Nephron progenitor cell (in vitro differentiated cells): ENCODE measurements around the gene NR1D1.

Source experiments
- DNase-seq: peaks from one replicate; pipeline ENCODE4 v3.0.0; 2021
- H3K27ac Mint-ChIP-seq: 2 replicates; pipeline ENCODE4 v1.8.0; 2021; ENCODE audit warnings: mild to moderate bottlenecking, moderate library complexity, mixed read lengths
- H3K27me3 Mint-ChIP-seq: 2 replicates; pipeline ENCODE4 v1.8.0; 2021; ENCODE audit warnings: mild to moderate bottlenecking, low read depth, mixed read lengths; ENCODE audit not compliant: poor library complexity
- H3K36me3 Mint-ChIP-seq: 2 replicates; pipeline ENCODE4 v1.8.0; 2021; ENCODE audit warnings: low read depth, mixed read lengths
- H3K4me1 Mint-ChIP-seq: 2 replicates; pipeline ENCODE4 v1.8.0; 2021; ENCODE audit warnings: mixed read lengths
- H3K4me3 Mint-ChIP-seq: 2 replicates; pipeline ENCODE4 v1.8.0; 2021; ENCODE audit warnings: mild to moderate bottlenecking, moderate library complexity, mixed read lengths
- H3K9me3 Mint-ChIP-seq: 2 replicates; pipeline ENCODE4 v1.8.0; 2021; ENCODE audit warnings: mild to moderate bottlenecking, moderate library complexity, mixed read lengths
- CTCF ChIP-seq: fragments of 200-600 bp; sonication (generic); IDR thresholded peaks from 2 replicates; pipeline ENCODE4 v1.5.0; 2021; ENCODE audit warnings: antibody characterized with exemption

Gene NR1D1

GRCh38 chr17:40086150-40087044, 14.0 kb downstream of the NR1D1 start:
- peak; percentile 74 for DNase-seq
- Mint-ChIP-seq H3K9me3 (no peaks in the 10 kb centered on the region), H3K4me3 (no peak overlapping the region), H3K27me3 (no peaks in the 10 kb centered on the region), H3K27ac (no peak overlapping the region), H3K4me1 (peaks cover 36% of the 10 kb centered on the region), H3K36me3 (peaks cover 28% of the 10 kb centered on the region)
- TF ChIP-seq CTCF: peak; percentile 74

- no peak for TF ChIP-seq CTCF
- Mint-ChIP-seq H3K4me3 (no peak overlapping the region), H3K27ac (no peak overlapping the region), H3K9me3 (no peaks in the 10 kb centered on the region), H3K27me3 (no peaks in the 10 kb centered on the region), H3K36me3 (peaks cover 28% of the 10 kb centered on the region), H3K4me1 (peaks cover 16% of the 10 kb centered on the region)
- no peak for DNase-seq
These were observed 15.9 kb downstream of the NR1D1 start for GRCh38 chr17:40084477-40084876.

- TF ChIP-seq CTCF: no peak
- H3K27ac Mint-ChIP-seq: peak overlapping the region; percentile 39
- H3K9me3 Mint-ChIP-seq: no peaks in the 10 kb centered on the region
- H3K4me3 Mint-ChIP-seq: no peak overlapping the region
- H3K4me1 Mint-ChIP-seq: peaks cover 17% of the 10 kb centered on the region
- DNase-seq: no peak
- H3K36me3 Mint-ChIP-seq: peaks cover 5% of the 10 kb centered on the region
- no peaks in the 10 kb centered on the region for H3K27me3 Mint-ChIP-seq
These were observed 20.8 kb downstream of the NR1D1 start for GRCh38 chr17:40079545-40079944.

- no peaks in the 10 kb centered on the region for H3K27me3 Mint-ChIP-seq
These were observed 23.8 kb downstream of the NR1D1 start for GRCh38 chr17:40076591-40076990.

GRCh38 chr17:40075942-40076498, 24.4 kb downstream of the NR1D1 start:
- no peaks in the 10 kb centered on the region for H3K36me3 Mint-ChIP-seq
- no peak overlapping the region for H3K4me3 Mint-ChIP-seq
- TF ChIP-seq CTCF: no peak
- H3K27me3 Mint-ChIP-seq: no peaks in the 10 kb centered on the region
- no peaks in the 10 kb centered on the region for H3K9me3 Mint-ChIP-seq
- H3K4me1 Mint-ChIP-seq: peaks cover 30% of the 10 kb centered on the region
- peak overlapping the region; percentile 32 for H3K27ac Mint-ChIP-seq
- no peak for DNase-seq

More at GRCh38 chr17:40076591-40076990, 23.8 kb downstream of the NR1D1 start:
- no peak overlapping the region for H3K27ac Mint-ChIP-seq
- no peak for TF ChIP-seq CTCF
- no peak for DNase-seq
- no peaks in the 10 kb centered on the region for H3K9me3 Mint-ChIP-seq
- no peak overlapping the region for H3K4me3 Mint-ChIP-seq
- H3K4me1 Mint-ChIP-seq: peaks cover 25% of the 10 kb centered on the region
- no peaks in the 10 kb centered on the region for H3K36me3 Mint-ChIP-seq
